Activated effector memory CD4-positive, alpha-beta T cell treated with Interleukin-2 at 50 U/mL for 16 hours (primary cell): ENCODE results near the gene EMC8.
"Not testable (repeated sequence)": the region's sequence is repeated elsewhere in the genome, so short reads cannot be mapped to it uniquely, and the experiment has no call there.

Experiments used
- DNase-seq: peaks from one replicate; pipeline ENCODE4 v3.0.0-alpha.2; 2020

The EMC8 gene

GRCh38 chr16:85799497-85800320, at the start of gene EMC8, which contains the start of gene COX4I1:
EMC8 (minus strand) TSS chr16:85799544; CDS start chr16:85799295, 249 bp downstream.
COX4I1 (plus strand) TSS chr16:85799695; CDS start chr16:85801206, 1,511 bp downstream.
- DNase-seq, result peak; percentile 86

- no peak for DNase-seq
Observed at GRCh38 chr16:85848986-85849385, 49.6 kb upstream of the EMC8 start.

GRCh38 chr16:85847681-85848601, 48.6 kb upstream of the EMC8 start:
- no peak for DNase-seq

- no peak for DNase-seq
Observed at GRCh38 chr16:85847036-85847435, 47.7 kb upstream of the EMC8 start.

GRCh38 chr16:85846461-85846860, 47.1 kb upstream of the EMC8 start:
- DNase-seq, result no peak

- no peak for DNase-seq
Observed at GRCh38 chr16:85845266-85845665, 45.9 kb upstream of the EMC8 start.

- DNase-seq, result no peak
Observed at GRCh38 chr16:85844786-85845185, 45.4 kb upstream of the EMC8 start.

- DNase-seq, result no peak
Observed at GRCh38 chr16:85844169-85844481, 44.8 kb upstream of the EMC8 start.

- no peak for DNase-seq
Observed at GRCh38 chr16:85843471-85844168, 44.3 kb upstream of the EMC8 start.

- DNase-seq, result no peak
Observed at GRCh38 chr16:85842848-85843247, 43.5 kb upstream of the EMC8 start.

GRCh38 chr16:85842435-85842834, 43.1 kb upstream of the EMC8 start:
- no peak for DNase-seq

GRCh38 chr16:85840801-85841200, 41.5 kb upstream of the EMC8 start:
- no peak for DNase-seq

GRCh38 chr16:85840395-85840794, 41.1 kb upstream of the EMC8 start:
- DNase-seq, result no peak

GRCh38 chr16:85839681-85840240, 40.4 kb upstream of the EMC8 start:
- DNase-seq, result no peak

GRCh38 chr16:85838876-85839585, 39.7 kb upstream of the EMC8 start:
- DNase-seq, result no peak

GRCh38 chr16:85838381-85838780, 39.0 kb upstream of the EMC8 start:
- DNase-seq, result no peak

- not testable (repeated sequence) for DNase-seq
Observed at GRCh38 chr16:85837654-85838053, 38.3 kb upstream of the EMC8 start.

GRCh38 chr16:85836706-85837582, 37.6 kb upstream of the EMC8 start:
- DNase-seq, result no peak

- DNase-seq, result no peak
Observed at GRCh38 chr16:85835956-85836705, 36.8 kb upstream of the EMC8 start.

GRCh38 chr16:85835227-85835751, 35.9 kb upstream of the EMC8 start:
- no peak for DNase-seq
